ENCODE measurements around the gene ARHGAP24.
"Not testable (repeated sequence)": the region's sequence is repeated elsewhere in the genome, so short reads cannot be mapped to it uniquely, and the experiment has no call there.

Gene ARHGAP24

DNA sequence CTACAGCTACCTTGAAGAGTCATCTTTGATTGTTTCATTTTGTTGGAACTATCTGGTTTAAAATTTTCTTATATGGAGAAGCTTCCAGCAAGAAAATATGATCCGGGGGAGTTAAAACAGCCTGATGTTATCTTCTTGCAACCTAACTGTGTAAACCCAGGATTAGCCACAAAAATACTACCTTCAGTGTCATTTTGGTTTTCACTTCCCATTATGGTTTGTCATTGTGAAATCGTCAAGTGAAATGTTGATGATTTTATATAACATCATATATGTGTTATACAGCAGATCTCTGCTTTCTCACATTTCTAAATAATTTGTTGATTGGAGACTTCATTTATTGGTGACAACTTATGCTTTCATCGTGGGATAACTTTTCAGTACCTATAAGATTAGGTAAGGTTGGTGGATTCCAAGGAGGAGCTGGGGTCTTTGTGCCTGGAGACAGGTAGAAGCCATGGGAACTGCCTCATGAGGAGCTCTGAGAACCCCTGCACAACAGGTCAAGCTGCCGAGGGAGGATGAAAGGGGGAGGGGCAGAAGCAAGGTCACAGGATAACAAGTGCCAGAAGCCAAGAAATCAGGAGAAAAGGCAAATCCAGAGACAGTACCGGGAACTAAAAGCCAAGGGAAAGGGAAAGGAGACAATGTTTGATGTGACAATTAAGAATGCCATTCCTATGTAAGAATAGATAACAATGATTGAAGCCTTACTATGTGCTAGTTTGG, 7.2 kb downstream of the ARHGAP24 start:
- DNase-seq = no peak

DNA sequence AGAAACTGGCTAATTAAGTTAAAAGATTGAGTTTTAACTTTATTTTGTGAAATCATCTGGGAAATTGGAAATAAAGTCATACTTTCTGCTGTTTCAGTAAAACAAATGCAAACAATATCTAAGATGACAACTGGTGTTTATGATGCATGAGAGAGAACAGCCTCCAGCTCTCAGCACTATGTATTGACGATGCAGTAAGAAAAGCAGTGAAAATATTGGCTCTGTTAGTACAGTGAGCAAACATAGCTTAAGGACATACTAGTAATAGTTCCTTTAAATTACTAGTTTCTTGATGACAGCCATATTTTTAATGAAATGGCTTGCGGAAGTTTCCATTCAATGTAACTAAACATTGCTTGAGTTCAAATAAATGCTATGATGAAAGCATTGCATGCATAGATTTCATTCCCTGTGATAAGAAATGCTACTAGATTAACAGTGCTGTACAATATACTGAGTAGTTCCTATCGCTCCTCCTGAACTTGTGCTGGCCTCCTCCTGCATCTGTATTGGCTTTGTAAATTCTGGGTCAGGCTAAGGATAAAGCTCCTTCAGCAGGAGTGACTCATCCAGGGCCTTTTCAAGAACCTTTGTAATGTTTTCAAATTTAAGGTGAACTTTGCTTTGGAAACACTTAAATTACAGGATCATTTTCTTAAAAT, 11.6 kb downstream of the ARHGAP24 start:
- peak; percentile 50 for DNase-seq

DNA sequence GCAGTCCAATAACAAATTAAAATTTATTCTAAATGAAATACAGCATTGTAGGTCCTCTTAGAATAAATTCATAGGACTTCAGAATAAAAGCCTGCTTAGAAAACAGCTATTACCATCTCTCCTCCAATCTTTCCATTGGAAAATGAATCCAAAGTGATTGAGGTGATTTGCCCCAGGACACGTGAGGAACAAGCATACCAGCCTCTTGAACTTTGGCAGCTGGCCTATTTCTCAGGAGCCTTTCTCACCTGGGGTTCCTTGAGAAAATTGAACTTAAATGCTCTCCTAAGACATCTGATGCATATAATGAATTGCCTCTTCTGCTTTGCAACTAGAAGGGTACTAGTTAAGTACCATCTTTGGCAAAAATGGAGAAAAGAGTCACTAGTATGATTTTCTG, 13.5 kb downstream of the ARHGAP24 start:
- DNase-seq = no peak

DNA sequence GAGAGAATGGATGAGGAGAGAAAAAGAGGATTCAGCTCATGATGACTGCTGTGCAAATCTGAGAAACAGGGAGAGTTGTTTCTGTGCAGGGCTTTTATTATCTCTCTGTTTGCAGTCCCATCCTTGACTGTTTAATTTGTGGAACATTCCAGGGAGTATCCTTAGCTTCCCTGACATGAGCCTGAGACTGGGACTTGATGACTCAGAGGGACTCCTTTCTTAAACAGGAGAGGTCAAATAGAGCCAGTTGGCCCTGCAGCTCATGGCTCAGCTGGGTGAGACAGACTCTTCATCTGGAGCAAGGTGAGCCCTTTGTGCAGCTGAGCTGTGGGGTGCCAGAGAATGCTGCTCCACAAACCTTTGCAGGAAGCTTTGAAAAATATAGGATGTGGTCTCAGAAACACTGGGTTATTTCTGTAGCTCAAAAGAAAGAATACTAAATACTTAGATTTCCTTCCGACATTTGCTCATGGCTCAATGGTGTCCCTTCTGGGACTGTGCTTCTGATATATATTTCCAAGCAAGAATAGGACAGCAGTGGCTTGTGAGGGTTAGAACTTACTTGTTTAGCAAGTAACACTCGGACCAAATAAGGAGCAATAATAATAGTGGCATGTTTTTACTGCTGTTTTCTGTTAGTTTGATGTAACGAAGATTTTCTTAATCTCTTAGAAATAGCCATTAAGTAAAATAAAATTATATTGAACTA, 14.5 kb downstream of the ARHGAP24 start:
- DNase-seq = peak; percentile 56

DNA sequence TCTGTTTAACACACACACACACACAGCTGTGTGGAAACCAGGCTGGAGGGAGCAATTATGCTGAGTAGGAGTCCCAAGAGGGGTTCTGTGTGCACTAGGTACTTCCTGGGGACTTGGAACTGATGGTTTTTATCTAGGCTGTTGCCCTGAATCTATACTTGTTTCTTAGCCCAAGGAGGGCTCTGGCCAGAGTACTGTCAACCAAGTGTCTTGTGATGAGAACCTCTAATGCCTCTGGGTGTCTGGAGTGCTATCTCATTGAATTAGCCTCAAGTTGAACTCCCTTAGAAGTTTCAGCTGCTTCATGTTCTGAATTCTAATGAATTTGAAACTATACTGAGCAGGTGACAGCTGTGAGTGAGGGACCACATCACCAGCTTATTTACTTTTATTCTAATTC, 16.6 kb downstream of the ARHGAP24 start:
- DNase-seq = no peak

DNA sequence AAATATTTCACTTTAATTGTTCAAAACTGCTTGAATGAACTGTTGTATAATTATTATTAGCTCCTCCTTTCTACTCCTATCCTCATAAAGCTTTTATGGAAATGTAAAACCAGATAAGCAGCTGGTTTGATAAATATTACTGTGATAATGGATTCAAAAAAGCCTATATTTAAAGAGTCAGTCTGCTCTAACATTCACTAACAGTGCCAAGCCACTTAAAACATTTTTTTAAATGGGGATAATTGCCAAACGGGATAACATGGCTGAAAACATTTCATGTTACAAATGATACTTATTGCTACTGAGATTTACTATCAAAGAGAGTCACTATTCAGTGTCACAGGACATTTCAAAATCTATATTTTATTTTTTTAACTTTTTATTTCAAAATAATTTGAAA, 17.4 kb downstream of the ARHGAP24 start:
- DNase-seq = no peak

DNA sequence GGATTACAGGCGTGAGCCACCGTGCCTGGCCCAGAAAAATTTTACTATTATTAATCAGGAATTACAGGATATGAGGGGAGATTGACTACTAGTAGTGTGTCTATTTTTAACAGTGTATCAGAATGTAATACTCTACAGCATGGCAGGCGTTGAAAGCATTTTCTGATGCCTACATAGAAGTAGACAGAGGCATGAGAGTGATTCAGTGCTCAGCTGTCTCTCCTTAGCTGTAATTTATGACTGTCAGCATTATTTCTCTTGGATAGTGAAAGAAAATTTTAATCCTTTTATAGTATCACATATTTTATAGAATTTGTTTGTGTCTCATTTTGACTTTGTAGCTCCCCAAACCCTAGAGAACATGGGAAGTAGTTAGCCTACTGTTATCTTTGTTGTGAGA, 20.7 kb downstream of the ARHGAP24 start:
- peak; percentile 46 for DNase-seq

DNA sequence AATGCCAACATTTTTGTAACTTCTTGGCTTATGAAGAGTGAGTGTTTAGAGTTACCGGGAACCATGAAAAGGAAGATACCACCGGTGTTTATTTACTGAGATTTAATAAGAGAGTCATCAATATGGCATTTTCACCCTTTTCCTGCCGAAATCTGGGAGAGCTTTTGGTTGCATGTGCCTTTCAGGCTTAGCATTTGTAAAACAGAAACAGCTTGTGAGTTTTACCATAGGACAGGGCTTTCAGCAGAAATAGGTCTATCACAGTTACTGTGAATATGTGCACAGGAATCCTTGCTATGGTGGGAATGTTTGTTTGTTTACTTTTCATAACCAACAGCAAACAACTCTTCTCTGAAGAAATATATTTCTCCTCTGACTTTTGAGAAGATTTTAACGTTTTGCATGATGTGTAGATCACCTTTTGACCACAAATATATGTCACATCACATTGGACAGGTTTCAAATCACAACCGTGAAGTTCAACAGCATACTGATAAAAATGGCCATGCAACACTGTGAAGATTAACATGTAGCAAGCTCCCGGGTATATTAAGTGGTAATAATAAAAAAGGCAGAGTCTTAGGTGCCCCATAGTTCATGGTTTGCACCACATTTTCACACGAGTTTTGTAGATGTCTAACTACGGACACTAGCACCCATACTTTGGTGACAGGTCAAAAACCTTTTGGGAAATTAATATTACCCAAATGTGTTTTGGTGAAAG, 21.3 kb downstream of the ARHGAP24 start:
- peak; percentile 61 for DNase-seq

DNA sequence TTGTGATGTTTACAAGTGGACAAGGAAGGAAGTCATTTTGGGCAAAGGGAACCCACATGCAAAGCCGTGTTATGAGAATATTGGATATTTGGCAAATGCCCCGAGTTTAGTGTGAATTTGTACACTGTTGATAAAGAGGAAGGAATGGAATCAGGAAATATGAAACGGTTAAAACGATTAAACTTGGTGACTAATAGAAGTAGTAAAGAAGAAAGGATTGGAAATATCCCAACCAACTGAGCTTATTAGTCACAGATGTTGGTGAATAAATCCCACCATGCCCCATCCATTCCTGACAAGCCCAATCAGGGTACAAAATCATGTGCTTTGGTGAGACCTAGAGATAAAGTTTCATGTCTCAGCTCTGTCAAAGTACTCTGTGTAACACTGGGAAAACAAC, 22.0 kb downstream of the ARHGAP24 start:
- DNase-seq = peak; percentile 89

DNA sequence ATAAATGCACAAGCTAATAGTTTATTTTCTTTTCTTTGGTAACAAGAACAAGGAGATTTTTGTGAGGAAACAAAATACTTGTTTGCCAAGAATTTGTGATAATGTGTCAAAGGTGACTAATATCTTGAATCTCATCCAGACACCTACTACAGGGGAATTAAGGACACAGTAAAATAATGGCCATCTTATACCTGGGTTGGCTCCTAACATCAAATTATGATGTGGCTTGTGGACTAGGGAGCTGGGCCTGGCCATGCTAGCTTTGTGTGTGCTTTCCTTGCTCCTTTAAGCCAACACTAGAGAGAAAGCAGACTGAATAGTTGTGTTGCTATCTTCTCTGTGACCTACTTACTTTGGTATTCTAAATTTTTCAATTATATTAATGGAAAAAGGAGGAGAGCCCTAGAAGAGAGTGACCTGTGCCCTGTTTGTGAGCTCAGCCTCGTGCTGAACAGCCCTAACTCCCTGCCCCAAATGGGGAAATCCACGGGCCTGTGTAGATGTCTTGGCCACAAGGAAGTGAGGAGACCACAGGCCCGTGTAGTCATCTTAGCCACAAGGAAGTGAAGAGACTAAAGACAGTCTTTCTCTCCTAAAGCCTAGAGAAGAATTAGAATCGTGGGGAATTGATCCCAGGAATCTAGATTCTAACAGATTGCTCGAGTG, 23.3 kb downstream of the ARHGAP24 start:
- peak; percentile 76 for DNase-seq

DNA sequence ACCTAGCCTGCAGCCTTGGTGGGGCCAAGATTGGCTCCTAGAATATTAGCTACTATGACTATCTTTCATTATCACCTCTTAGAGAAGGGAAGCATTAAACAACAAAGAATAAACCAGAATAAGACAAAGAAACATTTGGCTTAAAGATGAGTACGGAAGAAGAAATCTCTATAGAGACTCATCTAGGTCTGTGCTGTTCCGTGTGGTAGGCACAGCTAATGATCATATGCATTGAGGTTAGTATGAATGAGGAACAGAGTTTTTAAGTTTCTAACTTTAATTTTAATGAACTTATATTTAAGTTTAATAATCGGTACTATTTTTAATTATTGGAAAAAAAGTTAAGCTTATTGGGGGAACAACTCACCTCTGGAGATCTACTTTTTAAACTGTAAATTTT, 24.6 kb downstream of the ARHGAP24 start:
- DNase-seq = no peak

DNA sequence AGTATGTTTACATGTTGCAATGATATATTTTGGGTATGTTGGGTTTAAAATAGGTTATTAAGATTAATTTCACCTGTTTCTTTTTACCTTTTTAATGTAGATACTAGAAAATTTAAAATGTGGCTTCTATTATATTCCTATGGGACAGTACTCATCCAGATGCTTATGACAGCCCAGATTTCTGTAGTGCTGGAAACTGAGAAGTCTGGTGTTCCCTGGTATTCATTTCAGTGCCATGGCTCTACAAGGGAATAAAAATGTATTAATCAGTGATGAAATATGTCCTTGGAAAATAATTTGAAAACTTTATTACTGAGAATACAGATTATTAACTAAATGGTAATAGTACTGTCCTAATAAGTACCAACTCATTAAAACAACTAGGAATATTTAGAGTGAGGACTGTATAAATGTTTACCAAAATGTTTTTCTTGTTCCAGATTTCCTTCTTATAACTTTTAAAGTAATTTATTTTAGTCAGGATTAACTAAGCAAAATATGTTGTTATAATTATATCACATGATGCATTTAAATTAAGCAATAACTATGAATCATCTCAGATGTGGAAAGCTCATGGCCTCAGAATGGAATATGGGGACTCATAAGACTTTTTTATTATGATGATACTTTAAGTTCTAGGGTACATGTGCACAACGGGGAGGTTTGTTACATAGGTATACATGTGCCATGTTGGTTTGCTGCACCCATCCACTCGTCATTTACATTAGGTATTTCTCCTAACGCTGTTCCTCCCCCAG, 25.3 kb downstream of the ARHGAP24 start:
- DNase-seq = no peak

DNA sequence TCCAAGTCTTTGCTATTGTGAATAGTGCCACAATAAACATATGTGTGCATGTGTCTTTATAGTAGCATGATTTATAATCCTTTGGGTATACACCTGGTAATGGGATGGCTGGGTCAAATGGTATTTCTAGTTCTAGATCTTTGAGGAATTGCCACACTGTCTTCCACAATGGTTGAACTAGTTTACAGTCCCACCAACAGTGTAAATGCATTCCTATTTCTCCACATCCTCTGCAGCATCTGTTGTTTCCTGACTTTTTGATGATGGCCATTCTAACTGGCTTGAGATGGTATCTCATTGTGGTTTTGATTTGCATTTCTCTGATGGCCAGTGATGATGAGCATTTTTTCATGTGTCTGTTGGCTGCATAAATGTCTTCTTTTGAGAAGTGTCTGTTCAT, 26.2 kb downstream of the ARHGAP24 start:
- DNase-seq = not testable (repeated sequence)

DNA sequence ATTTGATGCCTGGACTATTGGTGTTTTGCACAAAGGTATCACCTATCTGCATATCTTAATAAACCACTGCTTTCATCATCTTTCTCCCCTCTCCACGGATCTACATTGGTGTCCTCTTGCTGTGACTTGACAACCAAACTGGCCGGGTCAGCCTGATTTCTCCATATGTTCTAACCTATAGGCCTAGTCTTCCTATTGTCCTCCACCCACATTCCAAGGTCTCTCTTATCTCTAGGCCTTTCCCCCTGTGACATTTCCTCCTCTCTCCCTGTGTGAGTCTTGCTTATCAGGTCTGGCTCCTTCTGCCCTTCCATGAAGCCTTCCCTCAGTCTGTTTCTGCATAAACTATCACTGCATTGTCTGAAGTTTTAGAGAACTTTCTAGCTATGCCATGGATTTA, 33.7 kb downstream of the ARHGAP24 start:
- no peak for DNase-seq

DNA sequence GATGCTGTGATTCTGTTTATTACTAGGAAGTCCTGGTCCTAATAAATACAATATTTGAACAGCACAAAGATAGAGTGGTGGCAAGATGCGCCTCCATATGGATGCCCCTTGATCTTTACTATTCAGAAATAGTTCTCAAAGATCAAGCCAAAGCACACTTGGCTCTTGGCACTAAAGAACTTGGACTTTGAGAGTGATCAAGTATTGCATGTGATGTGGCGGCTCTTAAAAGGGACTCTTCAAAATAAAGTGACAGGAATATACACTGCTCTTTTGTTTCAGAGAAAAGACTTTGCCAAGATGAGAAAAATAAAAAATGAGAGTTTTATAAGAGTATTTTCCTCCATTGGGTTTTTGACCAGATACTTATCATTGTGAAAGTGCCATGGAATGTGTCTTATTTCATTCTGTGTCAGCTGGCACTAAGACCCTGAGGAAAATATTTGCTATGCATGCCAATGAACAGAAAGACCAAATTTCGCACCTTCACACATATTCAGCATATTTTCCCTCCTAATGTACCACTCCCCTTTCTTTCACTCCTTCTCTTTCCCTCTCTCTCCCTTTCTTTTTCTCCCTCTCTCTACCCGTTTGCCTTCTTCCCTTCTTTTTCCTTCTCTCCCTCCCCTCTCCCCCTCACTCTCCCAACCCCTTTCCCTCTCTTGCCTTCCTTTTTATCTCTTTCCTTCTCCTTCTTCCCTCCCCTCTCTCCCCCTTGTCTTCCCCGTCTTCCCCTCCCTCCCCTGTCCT, 35.1 kb downstream of the ARHGAP24 start:
- no peak for DNase-seq

DNA sequence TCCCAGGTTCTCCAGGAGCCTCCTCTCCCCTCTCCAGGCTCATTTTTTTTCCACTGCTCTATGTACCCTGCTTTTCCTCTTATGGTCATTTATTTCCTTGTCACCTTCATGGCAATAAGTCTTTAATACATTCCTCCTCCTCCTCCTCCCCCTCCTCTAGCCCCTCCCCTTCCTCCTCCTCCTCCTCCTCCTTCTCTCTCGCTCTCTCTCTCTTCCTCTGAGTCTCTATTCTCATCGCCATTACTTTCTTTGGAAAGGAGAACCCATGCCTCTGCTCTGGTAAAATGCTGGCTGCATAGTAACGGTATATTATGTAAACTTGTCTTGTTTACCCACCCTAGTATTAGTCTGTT, 35.7 kb downstream of the ARHGAP24 start:
- DNase-seq = no peak

DNA sequence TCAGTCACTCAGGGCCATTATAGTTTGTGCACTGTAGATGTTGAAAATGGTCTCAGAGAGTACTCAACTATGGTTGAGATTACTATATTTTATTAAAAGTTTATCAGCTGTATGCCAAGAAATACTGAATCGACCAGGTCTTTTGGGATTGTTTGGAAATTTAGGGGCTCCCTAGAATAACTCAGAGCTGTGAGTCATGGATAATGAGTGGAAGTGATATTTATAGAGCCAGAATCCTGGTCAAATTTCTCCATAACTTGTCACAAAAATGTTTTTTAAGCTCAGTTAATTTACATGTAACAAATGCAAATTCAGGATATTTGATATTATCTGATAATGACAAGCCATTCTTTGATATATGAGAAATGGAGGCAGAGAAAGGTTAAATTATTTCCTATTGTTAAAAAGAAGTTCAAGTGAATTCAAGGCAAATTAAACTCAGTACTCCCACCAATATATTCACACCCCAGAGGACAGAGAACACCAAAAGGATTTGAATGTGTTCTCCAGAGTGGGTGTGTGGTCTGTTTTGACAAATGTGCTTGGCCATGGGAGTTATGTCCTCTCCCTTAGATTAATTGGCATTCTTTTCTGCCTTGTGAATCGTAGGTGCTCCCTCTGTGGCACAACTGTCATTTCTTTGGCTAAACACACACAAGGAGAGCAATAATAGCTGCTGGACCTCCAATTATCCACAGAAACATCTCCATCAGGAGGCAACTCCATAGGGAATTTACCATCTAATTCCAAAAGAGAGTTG, 37.7 kb downstream of the ARHGAP24 start:
- no peak for DNase-seq

DNA sequence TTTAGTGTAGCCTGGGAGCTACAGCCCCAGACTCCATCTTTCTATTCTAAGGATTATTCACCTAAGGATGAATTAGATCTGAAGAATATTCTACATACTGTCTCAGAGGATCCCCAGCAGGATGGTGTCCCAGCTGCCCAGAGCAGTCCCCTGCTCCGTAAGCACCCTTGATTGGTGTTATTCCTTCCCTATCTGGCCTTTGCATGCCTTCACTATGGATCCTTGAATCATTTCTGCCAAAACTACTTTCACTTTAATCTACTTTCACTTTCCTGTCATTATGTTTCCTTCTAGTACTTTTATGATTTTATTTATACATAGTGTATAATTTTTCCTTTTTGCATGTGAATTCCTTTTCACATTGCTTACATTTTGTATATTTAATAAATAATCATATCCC, 39.2 kb downstream of the ARHGAP24 start:
- DNase-seq = no peak

DNA sequence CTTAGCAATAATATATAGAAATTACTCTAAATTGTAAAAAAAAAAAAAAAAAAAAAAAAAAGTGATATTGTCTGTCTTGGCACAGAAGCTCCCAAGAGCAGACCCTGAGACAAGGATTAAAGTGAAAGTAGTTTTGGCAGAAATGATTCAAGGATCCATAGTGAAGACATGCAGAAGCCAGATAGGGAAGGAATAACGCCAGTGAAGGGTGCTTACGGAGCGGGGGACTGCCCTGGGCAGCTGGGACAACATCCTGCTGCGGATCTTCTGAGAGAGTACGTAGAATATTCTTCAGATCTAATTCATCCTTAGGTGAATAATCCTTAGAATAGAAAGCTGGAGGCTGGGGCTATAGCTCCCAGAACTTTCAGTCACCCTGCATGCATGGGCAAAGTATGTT, 39.8 kb downstream of the ARHGAP24 start:
- no peak for DNase-seq

DNA sequence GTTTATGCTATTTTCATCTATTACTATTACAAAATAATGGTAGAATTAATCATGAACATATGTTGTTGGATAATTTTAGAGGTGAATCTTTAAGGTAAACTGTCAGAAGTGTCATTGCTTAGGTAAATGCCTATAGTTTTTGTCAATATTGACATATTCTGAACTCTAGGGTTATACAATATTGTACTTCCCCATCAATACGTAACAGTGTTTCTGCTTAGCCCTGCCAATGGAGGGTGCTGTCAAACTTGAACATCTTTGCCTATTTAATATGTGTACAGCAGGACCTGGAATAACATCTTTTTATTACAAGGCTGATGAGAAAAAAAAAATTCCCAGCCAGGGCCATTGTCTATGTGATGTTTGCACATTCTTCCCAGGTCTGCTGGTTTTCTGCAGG, 40.8 kb downstream of the ARHGAP24 start:
- no peak for DNase-seq

All from fibroblast of skin of abdomen (primary cell).